Skeletal muscle satellite cell (primary cell): ENCODE measurements around the gene NOXO1.
A peak's percentile ranks its signal among the peaks of the same experiment; 100 is the strongest.

Experiments used
- H3K27me3 ChIP-seq: 2 replicates; pipeline ENCODE4 v1.7.0; 2013; ENCODE audit warnings: low read length; ENCODE audit not compliant: control insufficient read depth, insufficient read depth
- H3K36me3 ChIP-seq: 2 replicates; pipeline ENCODE4 v1.7.0; 2013; ENCODE audit warnings: mild to moderate bottlenecking, control low read depth, low read length; ENCODE audit not compliant: insufficient read depth
- H3K4me1 ChIP-seq: 2 replicates; pipeline ENCODE4 v1.7.0; 2013; ENCODE audit warnings: low read length; ENCODE audit not compliant: control insufficient read depth, insufficient read depth
- H3K4me2 ChIP-seq: 2 replicates; pipeline ENCODE4 v1.7.0; 2013; ENCODE audit warnings: mild to moderate bottlenecking, low read length
- H3K4me3 ChIP-seq: 2 replicates; pipeline ENCODE4 v1.7.0; 2013; ENCODE audit warnings: low read length
- H3K9ac ChIP-seq: 2 replicates; pipeline ENCODE4 v1.7.0; 2013; ENCODE audit warnings: mild to moderate bottlenecking, low read depth, low read length, moderate library complexity
- H3K9me3 ChIP-seq: replicated peaks from 2 replicates; pipeline ENCODE4 v1.7.0; 2013; ENCODE audit warnings: mild to moderate bottlenecking, control low read depth, low read length

The NOXO1 gene

GRCh38 chr16:2001456-2002355 lies 20.4 kb upstream of the NOXO1 start:
- peaks cover 61% of the 10 kb centered on the region for H3K36me3 ChIP-seq
- H3K9me3 ChIP-seq, result no peaks in the 10 kb centered on the region
- H3K27me3 ChIP-seq, result no peaks in the 10 kb centered on the region
- H3K9ac ChIP-seq, result no peak overlapping the region
- no peak overlapping the region for H3K4me2 ChIP-seq
- H3K4me1 ChIP-seq, result peaks cover 45% of the 10 kb centered on the region
- no peak overlapping the region for H3K4me3 ChIP-seq

- Histone ChIP-seq H3K9ac (no peak overlapping the region), H3K27me3 (no peaks in the 10 kb centered on the region), H3K4me1 (peaks cover 38% of the 10 kb centered on the region), H3K9me3 (no peaks in the 10 kb centered on the region), H3K4me2 (no peak overlapping the region), H3K4me3 (no peak overlapping the region), H3K36me3 (peaks cover 64% of the 10 kb centered on the region)
Measured at GRCh38 chr16:2001035-2001434, 19.8 kb upstream of the NOXO1 start.

GRCh38 chr16:1999866-2000514 lies 18.7 kb upstream of the NOXO1 start:
- Histone ChIP-seq H3K9me3 (no peaks in the 10 kb centered on the region), H3K9ac (no peak overlapping the region), H3K4me3 (no peak overlapping the region), H3K4me2 (no peak overlapping the region), H3K27me3 (no peaks in the 10 kb centered on the region), H3K4me1 (peaks cover 28% of the 10 kb centered on the region), H3K36me3 (peaks cover 68% of the 10 kb centered on the region)

- H3K4me1 ChIP-seq, result peaks cover 19% of the 10 kb centered on the region
- H3K36me3 ChIP-seq, result peaks cover 68% of the 10 kb centered on the region
- H3K27me3 ChIP-seq, result no peaks in the 10 kb centered on the region
- no peaks in the 10 kb centered on the region for H3K9me3 ChIP-seq
- H3K4me2 ChIP-seq, result no peak overlapping the region
- no peak overlapping the region for H3K9ac ChIP-seq
- no peak overlapping the region for H3K4me3 ChIP-seq
Measured at GRCh38 chr16:1998852-1999801, 17.9 kb upstream of the NOXO1 start.

- H3K9me3 ChIP-seq, result no peaks in the 10 kb centered on the region
- peaks cover 65% of the 10 kb centered on the region for H3K36me3 ChIP-seq
- H3K4me1 ChIP-seq, result peaks cover 16% of the 10 kb centered on the region
- H3K4me3 ChIP-seq, result no peak overlapping the region
- H3K27me3 ChIP-seq, result no peaks in the 10 kb centered on the region
- H3K9ac ChIP-seq, result no peak overlapping the region
- no peak overlapping the region for H3K4me2 ChIP-seq
Measured at GRCh38 chr16:1998360-1998835, 17.1 kb upstream of the NOXO1 start.

- no peak overlapping the region for H3K4me2 ChIP-seq
- no peaks in the 10 kb centered on the region for H3K9me3 ChIP-seq
- H3K4me3 ChIP-seq, result no peak overlapping the region
- H3K9ac ChIP-seq, result no peak overlapping the region
- no peaks in the 10 kb centered on the region for H3K27me3 ChIP-seq
- H3K36me3 ChIP-seq, result peaks cover 59% of the 10 kb centered on the region
- H3K4me1 ChIP-seq, result peaks cover 16% of the 10 kb centered on the region
Measured at GRCh38 chr16:1997494-1998359, 16.5 kb upstream of the NOXO1 start.

GRCh38 chr16:1993731-1994131 lies 12.5 kb upstream of the NOXO1 start:
- peaks cover 23% of the 10 kb centered on the region for H3K36me3 ChIP-seq

GRCh38 chr16:1992704-1993317 lies 11.5 kb upstream of the NOXO1 start:
- Histone ChIP-seq H3K27me3 (peaks cover 28% of the 10 kb centered on the region), H3K9ac (no peak overlapping the region), H3K4me2 (peak overlapping the region; percentile 70), H3K9me3 (no peaks in the 10 kb centered on the region), H3K4me1 (peaks cover 28% of the 10 kb centered on the region), H3K36me3 (peaks cover 17% of the 10 kb centered on the region), H3K4me3 (peak overlapping the region; percentile 56)

More at GRCh38 chr16:1993731-1994131, 12.5 kb upstream of the NOXO1 start:
- no peaks in the 10 kb centered on the region for H3K9me3 ChIP-seq
- H3K4me3 ChIP-seq, result no peak overlapping the region
- H3K4me1 ChIP-seq, result peaks cover 34% of the 10 kb centered on the region
- H3K27me3 ChIP-seq, result peaks cover 27% of the 10 kb centered on the region
- no peak overlapping the region for H3K4me2 ChIP-seq
- no peak overlapping the region for H3K9ac ChIP-seq

GRCh38 chr16:1991948-1992703 lies 10.9 kb upstream of the NOXO1 start:
- Histone ChIP-seq H3K4me1 (peaks cover 21% of the 10 kb centered on the region), H3K9ac (no peak overlapping the region), H3K36me3 (peaks cover 12% of the 10 kb centered on the region), H3K4me2 (peak overlapping the region; percentile 79), H3K4me3 (peak overlapping the region; percentile 62), H3K27me3 (peaks cover 28% of the 10 kb centered on the region), H3K9me3 (no peaks in the 10 kb centered on the region)

- Histone ChIP-seq H3K9ac (no peak overlapping the region), H3K4me2 (peak overlapping the region; percentile 79), H3K36me3 (peaks cover 11% of the 10 kb centered on the region), H3K9me3 (no peaks in the 10 kb centered on the region), H3K4me3 (peak overlapping the region; percentile 62), H3K4me1 (peaks cover 17% of the 10 kb centered on the region), H3K27me3 (peaks cover 28% of the 10 kb centered on the region)
Measured at GRCh38 chr16:1991588-1991947, 10.3 kb upstream of the NOXO1 start.
